ENCODE data around the gene APIP. TPM values are rescaled to one million over a fixed set of nuclear protein-coding genes. Genes with fewer than 3 reads are reported as not detected.

APIP gene
- total RNA-seq, 1 experiment from 2014 or later, result 31.3 TPM

GRCh38 chr11:34960277-34960676 lies 44.1 kb upstream of the APIP start:
- Histone ChIP-seq H3K23me2 (ENCODE audit: insufficient read length, low read depth, low read length, poor library complexity, severe bottlenecking) (no peaks in the 10 kb centered on the region), H3K4me2 (ENCODE audit: insufficient read depth, insufficient read length, low read length) (no peak overlapping the region), H3T11ph (ENCODE audit: low read length) (no peak overlapping the region), H2BK5ac (ENCODE audit: insufficient read length, low read length) (no peak overlapping the region), H3K9me3 (ENCODE audit: control insufficient read depth, low read depth, low read length) (no peaks in the 10 kb centered on the region), H2BK120ac (ENCODE audit: low read depth, low read length, poor library complexity, severe bottlenecking) (no peak overlapping the region), H4K20me1 (ENCODE audit: control insufficient read depth, insufficient read depth, insufficient read length) (no peaks in the 10 kb centered on the region), H3K4me1 (ENCODE audit: insufficient read depth, low read length) (no peaks in the 10 kb centered on the region), H3K27me3 (ENCODE audit: insufficient read depth, low read length) (no peaks in the 10 kb centered on the region), H2BK15ac (ENCODE audit: low read depth, low read length) (no peak overlapping the region), H4K91ac (ENCODE audit: insufficient read length, low read depth, low read length) (no peak overlapping the region), H3K79me1 (ENCODE audit: insufficient read depth, low read depth, low read length, poor library complexity, severe bottlenecking) (no peaks in the 10 kb centered on the region), H3K14ac (ENCODE audit: insufficient read depth, low read length) (no peak overlapping the region), H3K18ac (ENCODE audit: insufficient read length, low read depth, low read length) (no peak overlapping the region), H2BK12ac (ENCODE audit: insufficient read length, low read depth, low read length) (no peak overlapping the region), H3K4ac (ENCODE audit: low read depth, low read length) (no peak overlapping the region), H2AK5ac (ENCODE audit: insufficient read length, low read length) (no peak overlapping the region), H3K9ac (ENCODE audit: extremely low read depth, insufficient read length, low read length) (no peak overlapping the region), H2BK20ac (ENCODE audit: low read depth, low read length, poor library complexity, severe bottlenecking) (no peak overlapping the region), H3K23ac (ENCODE audit: insufficient read length, low read depth, low read length) (no peak overlapping the region), H3K56ac (ENCODE audit: insufficient read length, low read depth, low read length) (no peak overlapping the region), H3K79me2 (ENCODE audit: insufficient read depth, low read length) (no peaks in the 10 kb centered on the region), H4K5ac (ENCODE audit: insufficient read length, low read depth, low read length) (no peak overlapping the region), H4K8ac (replicated peaks; ENCODE audit: insufficient read length, low read depth, low read length) (no peak overlapping the region), H3K27ac (ENCODE audit: insufficient read length, low read depth, low read length) (no peak overlapping the region), H2AFZ (ENCODE audit: low read length) (no peak overlapping the region)
- Mint-ChIP-seq H3K4me1 (peaks cover 3 to 4% of the 10 kb centered on the region in 2 experiments), H3K27ac (no peak overlapping the region), H3K4me3 (no peak overlapping the region), H3K9me3 (no peaks in the 10 kb centered on the region), H3K27me3 (ENCODE audit: low read depth) (no peaks in the 10 kb centered on the region), H3K36me3 (ENCODE audit: insufficient read depth in 1 of 3, low read depth in 3 of 3) (peaks cover 0 to 22% (median 2%) of the 10 kb centered on the region in 3 experiments; a peak in 5 of 7 replicates)
- DNase-seq, result no peak
- no CpG with 5 or more reads among the region's 4 CpGs for WGBS (ENCODE audit: extremely low coverage, insufficient read length, low lambda C conversion rate)
- TF ChIP-seq CTCF (conservative IDR thresholded peaks at IDR 0.05), result no peak
